ENCODE results near the gene SYT1.

The SYT1 gene

GRCh38 chr12:79302162-79302814, 437.7 kb downstream of the SYT1 start:
- H3K9me3 Mint-ChIP-seq: no peaks in the 10 kb centered on the region
- no peaks in the 10 kb centered on the region for H3K4me1 Mint-ChIP-seq
- no peaks in the 10 kb centered on the region for H3K36me3 Mint-ChIP-seq
- H3K4me3 Mint-ChIP-seq: no peak overlapping the region
- no peak for ATAC-seq
- H3K27ac Mint-ChIP-seq: no peak overlapping the region
- no peaks in the 10 kb centered on the region for H3K27me3 Mint-ChIP-seq

DNA sequence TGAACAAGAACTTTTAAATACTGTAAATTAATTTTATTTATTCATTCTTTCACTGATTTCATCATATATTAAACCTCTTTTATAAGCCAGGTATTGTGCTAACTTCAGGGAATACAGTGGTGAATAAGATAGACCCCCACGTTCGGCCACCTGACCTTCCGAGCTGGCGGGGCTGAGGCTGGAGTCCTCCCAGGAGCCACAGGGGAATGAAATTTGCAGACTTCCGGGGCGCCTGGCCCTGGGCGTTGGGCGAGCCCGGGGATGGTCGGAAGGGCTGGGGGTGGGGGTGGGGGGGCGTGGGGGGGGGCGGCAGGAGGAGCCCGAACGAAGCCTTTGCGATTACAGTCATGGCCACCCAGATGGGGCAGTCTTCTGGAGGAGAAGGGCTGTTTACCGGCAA, 442.8 kb downstream of the SYT1 start:
- H3K4me1 Mint-ChIP-seq: no peaks in the 10 kb centered on the region
- H3K4me3 Mint-ChIP-seq: no peak overlapping the region
- H3K9me3 Mint-ChIP-seq: no peaks in the 10 kb centered on the region
- no peak for ATAC-seq
- H3K36me3 Mint-ChIP-seq: no peaks in the 10 kb centered on the region
- H3K27ac Mint-ChIP-seq: no peak overlapping the region
- H3K27me3 Mint-ChIP-seq: no peaks in the 10 kb centered on the region

DNA sequence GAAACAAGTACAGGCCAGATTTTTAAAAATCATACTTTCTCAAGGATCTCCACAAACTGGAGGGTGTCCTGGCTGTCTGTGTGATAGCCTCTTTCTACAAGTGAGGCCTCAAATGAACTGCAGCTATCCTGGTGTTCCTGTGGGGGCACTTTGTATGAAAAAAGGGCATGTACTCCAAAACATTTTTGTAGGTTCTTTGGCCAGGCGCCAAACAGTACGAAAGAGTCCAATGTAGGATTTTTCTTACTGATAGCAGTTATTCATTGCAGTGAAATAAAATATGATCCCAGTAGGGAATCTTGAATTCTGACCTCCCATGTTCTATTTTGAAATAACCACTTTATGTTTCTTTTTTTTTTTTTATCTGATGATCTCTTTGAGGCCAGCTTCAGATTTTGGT, 444.5 kb downstream of the SYT1 start:
- Mint-ChIP-seq H3K27me3 (no peaks in the 10 kb centered on the region), H3K9me3 (no peaks in the 10 kb centered on the region), H3K36me3 (no peaks in the 10 kb centered on the region), H3K4me1 (no peaks in the 10 kb centered on the region), H3K4me3 (no peak overlapping the region), H3K27ac (no peak overlapping the region)
- ATAC-seq: no peak

- H3K27ac Mint-ChIP-seq: no peak overlapping the region
- no peaks in the 10 kb centered on the region for H3K4me1 Mint-ChIP-seq
- H3K36me3 Mint-ChIP-seq: no peaks in the 10 kb centered on the region
- no peak overlapping the region for H3K4me3 Mint-ChIP-seq
- no peak for ATAC-seq
- no peaks in the 10 kb centered on the region for H3K9me3 Mint-ChIP-seq
- H3K27me3 Mint-ChIP-seq: no peaks in the 10 kb centered on the region
Observed at GRCh38 chr12:79317179-79317847, 452.7 kb downstream of the SYT1 start.

GRCh38 chr12:79322905-79323304, 458.3 kb downstream of the SYT1 start:
- Mint-ChIP-seq H3K9me3 (no peaks in the 10 kb centered on the region), H3K4me3 (no peak overlapping the region)
- no peak for ATAC-seq

DNA sequence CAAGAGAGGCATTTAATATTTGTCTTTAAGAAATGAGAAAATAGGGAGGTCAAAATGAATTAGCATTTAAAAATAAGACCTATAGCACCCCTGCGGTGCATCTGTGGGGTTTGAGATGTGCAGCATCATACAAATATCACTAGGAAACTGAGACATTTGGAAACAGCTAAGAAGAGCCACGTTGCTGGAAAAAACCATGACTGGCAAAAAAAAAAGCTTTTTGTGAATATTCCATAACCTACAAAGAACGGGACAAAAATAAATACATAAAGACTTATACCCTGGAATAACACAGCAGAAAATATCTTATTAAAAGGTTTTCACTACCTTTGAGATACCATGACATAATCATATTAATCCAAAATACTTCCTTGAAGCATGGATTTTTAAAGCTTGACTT, 460.0 kb downstream of the SYT1 start:
- Mint-ChIP-seq H3K36me3 (no peaks in the 10 kb centered on the region), H3K27ac (no peak overlapping the region), H3K4me3 (no peak overlapping the region), H3K27me3 (no peaks in the 10 kb centered on the region), H3K9me3 (no peaks in the 10 kb centered on the region), H3K4me1 (no peaks in the 10 kb centered on the region)
- ATAC-seq: no peak

More at GRCh38 chr12:79322905-79323304, 458.3 kb downstream of the SYT1 start:
- Mint-ChIP-seq H3K27ac (no peak overlapping the region), H3K36me3 (no peaks in the 10 kb centered on the region), H3K4me1 (no peaks in the 10 kb centered on the region), H3K27me3 (no peaks in the 10 kb centered on the region)

GRCh38 chr12:79326222-79326621, 461.6 kb downstream of the SYT1 start:
- Mint-ChIP-seq H3K4me1 (no peaks in the 10 kb centered on the region), H3K9me3 (no peaks in the 10 kb centered on the region), H3K36me3 (no peaks in the 10 kb centered on the region), H3K4me3 (no peak overlapping the region), H3K27me3 (no peaks in the 10 kb centered on the region), H3K27ac (no peak overlapping the region)
- ATAC-seq: no peak

GRCh38 chr12:79326663-79327062, 462.1 kb downstream of the SYT1 start:
- Mint-ChIP-seq H3K27ac (no peak overlapping the region), H3K4me1 (no peaks in the 10 kb centered on the region), H3K27me3 (no peaks in the 10 kb centered on the region), H3K36me3 (no peaks in the 10 kb centered on the region), H3K4me3 (no peak overlapping the region), H3K9me3 (no peaks in the 10 kb centered on the region)
- ATAC-seq: no peak

DNA sequence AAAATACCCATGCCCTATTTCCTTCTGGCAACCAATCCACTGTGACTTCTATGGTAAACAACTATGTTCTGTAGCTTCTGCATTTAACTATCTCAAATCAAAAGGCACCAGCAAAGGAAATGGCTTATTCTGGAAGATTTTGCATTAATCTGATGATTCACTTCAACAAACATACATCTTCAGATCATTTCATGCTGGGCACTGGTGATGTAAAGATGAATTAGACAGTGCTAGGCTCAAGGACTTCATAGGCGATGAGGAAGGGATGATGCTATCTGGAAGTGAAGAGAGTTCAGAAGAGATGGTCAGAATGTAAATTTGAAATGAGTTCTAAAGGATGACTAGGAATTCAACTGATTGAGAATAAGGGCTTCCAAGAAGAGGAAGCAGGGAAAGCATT, 462.9 kb downstream of the SYT1 start:
- no peaks in the 10 kb centered on the region for H3K4me1 Mint-ChIP-seq
- H3K27me3 Mint-ChIP-seq: no peaks in the 10 kb centered on the region
- no peaks in the 10 kb centered on the region for H3K9me3 Mint-ChIP-seq
- no peaks in the 10 kb centered on the region for H3K36me3 Mint-ChIP-seq
- no peak for ATAC-seq
- H3K27ac Mint-ChIP-seq: no peak overlapping the region
- no peak overlapping the region for H3K4me3 Mint-ChIP-seq

- Mint-ChIP-seq H3K36me3 (no peaks in the 10 kb centered on the region), H3K4me3 (no peak overlapping the region), H3K4me1 (no peaks in the 10 kb centered on the region), H3K27me3 (no peaks in the 10 kb centered on the region), H3K27ac (no peak overlapping the region), H3K9me3 (no peaks in the 10 kb centered on the region)
- ATAC-seq: no peak
Observed at GRCh38 chr12:79329933-79330332, 465.4 kb downstream of the SYT1 start.

GRCh38 chr12:79331870-79332269, 467.3 kb downstream of the SYT1 start:
- Mint-ChIP-seq H3K36me3 (no peaks in the 10 kb centered on the region), H3K4me1 (no peaks in the 10 kb centered on the region), H3K4me3 (no peak overlapping the region), H3K27me3 (no peaks in the 10 kb centered on the region), H3K9me3 (no peaks in the 10 kb centered on the region), H3K27ac (no peak overlapping the region)
- ATAC-seq: no peak

- no peaks in the 10 kb centered on the region for H3K36me3 Mint-ChIP-seq
- no peaks in the 10 kb centered on the region for H3K27me3 Mint-ChIP-seq
- H3K27ac Mint-ChIP-seq: no peak overlapping the region
- no peak for ATAC-seq
- no peak overlapping the region for H3K4me3 Mint-ChIP-seq
- H3K9me3 Mint-ChIP-seq: no peaks in the 10 kb centered on the region
- no peaks in the 10 kb centered on the region for H3K4me1 Mint-ChIP-seq
Observed at GRCh38 chr12:79333144-79333543, 468.6 kb downstream of the SYT1 start.

- Mint-ChIP-seq H3K27me3 (no peaks in the 10 kb centered on the region), H3K36me3 (no peaks in the 10 kb centered on the region)
- ATAC-seq: no peak
Observed at GRCh38 chr12:79337662-79338290, 473.2 kb downstream of the SYT1 start.

GRCh38 chr12:79344855-79345847, 480.6 kb downstream of the SYT1 start:
- Mint-ChIP-seq H3K36me3 (no peaks in the 10 kb centered on the region), H3K4me3 (no peak overlapping the region), H3K9me3 (peaks cover 2% of the 10 kb centered on the region), H3K4me1 (peaks cover 6% of the 10 kb centered on the region), H3K27me3 (peaks cover 9% of the 10 kb centered on the region), H3K27ac (no peak overlapping the region)
- ATAC-seq: peak; percentile 54

More at GRCh38 chr12:79337662-79338290, 473.2 kb downstream of the SYT1 start:
- Mint-ChIP-seq H3K9me3 (no peaks in the 10 kb centered on the region), H3K27ac (no peak overlapping the region), H3K4me1 (no peaks in the 10 kb centered on the region), H3K4me3 (no peak overlapping the region)

- Mint-ChIP-seq H3K36me3 (no peaks in the 10 kb centered on the region), H3K27ac (no peak overlapping the region), H3K4me1 (peaks cover 6% of the 10 kb centered on the region), H3K27me3 (peaks cover 9% of the 10 kb centered on the region), H3K9me3 (peaks cover 2% of the 10 kb centered on the region), H3K4me3 (no peak overlapping the region)
- no peak for ATAC-seq
Observed at GRCh38 chr12:79347866-79348265, 483.3 kb downstream of the SYT1 start.

Measured in stimulated activated memory B cell treated with anti-CD40 and anti-IgM and Interleukin-4, amounts not matched to agents 10 μg/mL and 1 μg/mL and 100 μg/mL, for 72 hours (primary cell).